T-helper 1 cell (primary cell): ENCODE results near the gene ZDHHC12.
A peak's percentile ranks its signal among the peaks of the same experiment; 100 is the strongest.

ENCODE experiments used
- DNase-seq, 5 donors: peaks; one replicate each; pipeline ENCODE4 v3.0.0-alpha.2; 2012 to 2020

Gene ZDHHC12

DNA sequence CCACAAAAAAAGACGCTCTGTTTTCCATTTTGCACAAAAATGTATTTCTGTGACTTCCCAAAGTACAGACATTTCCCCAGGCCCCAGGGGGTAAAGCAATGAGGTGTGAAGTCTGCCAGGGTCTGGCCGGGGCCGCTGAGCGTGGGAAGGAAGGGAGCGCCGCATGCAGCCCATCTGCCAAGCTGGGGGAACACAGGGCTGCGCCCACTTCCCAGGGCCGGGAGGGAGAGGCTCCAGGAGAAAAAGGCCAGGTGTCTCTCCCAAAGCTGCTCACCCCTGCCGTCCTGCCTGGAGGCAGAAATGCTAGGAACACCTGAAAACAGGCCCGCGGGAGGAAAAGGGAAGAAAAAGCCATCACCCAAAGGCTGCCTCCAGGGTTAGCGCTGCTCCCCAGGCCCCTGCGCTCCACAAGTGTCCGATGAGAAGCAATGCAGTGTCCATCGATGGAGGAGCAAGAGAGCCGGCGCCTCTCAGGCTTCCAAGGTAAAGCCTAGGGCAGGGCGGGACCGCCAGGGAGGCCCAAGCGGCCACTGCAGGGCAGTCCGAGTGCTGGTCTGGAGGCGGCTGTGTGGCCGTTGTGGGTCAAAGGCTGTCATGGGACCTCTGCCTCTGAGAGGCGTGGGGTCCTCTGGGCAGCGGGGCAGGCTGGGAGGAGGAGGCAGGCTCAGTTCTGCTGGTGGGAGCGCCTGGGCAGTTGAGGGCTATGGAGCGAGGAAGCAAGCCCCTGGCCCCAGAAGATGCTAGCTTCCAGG lies 6.0 kb upstream of the ZDHHC12 start:
- DNase-seq = no peak

DNA sequence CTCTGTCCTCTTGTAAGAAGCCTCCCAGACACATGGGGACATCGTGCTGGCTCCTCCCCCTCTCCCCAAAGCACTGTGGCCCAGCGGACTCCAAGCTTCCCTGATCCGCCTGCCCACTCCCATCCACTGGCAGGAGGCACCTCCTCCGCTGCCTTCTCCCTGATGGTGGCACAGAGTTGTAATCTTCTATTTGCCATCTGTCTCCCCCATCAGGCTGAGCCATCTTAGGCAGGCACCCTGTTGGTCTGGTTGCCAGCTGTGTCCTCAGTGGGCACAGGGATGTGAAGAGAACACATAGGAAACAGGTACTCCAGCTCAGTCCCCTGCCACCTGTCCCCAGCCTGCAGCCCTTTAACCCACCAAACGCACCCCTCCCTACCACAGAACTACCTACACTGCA lies 5.4 kb upstream of the ZDHHC12 start:
- no peak for DNase-seq

DNA sequence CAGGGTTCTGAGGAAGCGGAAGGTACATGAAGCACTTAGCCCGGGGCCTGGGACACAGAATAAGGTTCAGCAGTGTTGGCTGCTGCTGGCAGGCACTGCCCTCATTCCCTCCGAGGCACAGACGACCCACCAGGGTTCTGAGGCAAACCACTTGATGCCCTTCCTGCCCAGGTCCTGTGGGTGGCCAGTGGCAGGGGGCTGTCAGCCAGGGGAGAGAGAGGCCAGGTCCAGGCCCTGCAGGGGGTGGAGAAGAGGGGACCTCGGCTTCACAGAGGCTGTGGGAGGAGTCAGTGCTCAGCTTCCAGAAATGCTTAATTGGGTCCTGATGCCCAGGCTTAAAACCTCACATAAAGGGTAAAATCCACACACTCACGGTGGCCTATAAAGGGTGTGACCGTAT lies 4.4 kb upstream of the ZDHHC12 start:
- DNase-seq = no peak

DNA sequence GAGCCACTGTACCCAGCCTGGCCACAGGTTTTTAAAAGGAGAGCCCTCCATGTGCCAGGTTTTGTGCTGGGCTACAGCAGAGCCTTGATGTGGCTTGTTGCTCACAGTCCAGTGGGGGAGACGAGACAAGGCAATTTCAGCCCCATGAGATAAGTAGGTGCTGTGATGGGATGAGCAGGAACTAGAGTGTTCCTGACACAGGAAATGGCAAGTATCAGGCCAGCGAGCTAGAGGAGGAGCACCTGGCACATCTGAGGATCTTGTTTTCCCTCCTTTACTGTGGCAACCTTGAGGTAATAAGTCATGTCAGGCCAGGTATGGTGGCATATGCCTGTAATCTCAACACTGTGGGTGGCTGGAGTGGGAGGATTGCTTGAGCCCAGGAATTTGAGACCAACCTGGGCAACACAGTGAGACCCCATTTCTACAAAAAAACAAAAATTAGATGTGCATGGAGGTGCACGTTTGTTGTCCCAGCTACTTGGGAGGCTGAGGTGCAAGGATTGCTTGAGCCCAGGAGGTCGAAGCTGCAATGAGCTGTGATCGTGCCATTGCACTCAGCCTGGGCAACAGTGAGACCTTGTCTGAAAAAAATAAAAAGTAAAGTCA lies 3.8 kb upstream of the ZDHHC12 start:
- DNase-seq = no peak

DNA sequence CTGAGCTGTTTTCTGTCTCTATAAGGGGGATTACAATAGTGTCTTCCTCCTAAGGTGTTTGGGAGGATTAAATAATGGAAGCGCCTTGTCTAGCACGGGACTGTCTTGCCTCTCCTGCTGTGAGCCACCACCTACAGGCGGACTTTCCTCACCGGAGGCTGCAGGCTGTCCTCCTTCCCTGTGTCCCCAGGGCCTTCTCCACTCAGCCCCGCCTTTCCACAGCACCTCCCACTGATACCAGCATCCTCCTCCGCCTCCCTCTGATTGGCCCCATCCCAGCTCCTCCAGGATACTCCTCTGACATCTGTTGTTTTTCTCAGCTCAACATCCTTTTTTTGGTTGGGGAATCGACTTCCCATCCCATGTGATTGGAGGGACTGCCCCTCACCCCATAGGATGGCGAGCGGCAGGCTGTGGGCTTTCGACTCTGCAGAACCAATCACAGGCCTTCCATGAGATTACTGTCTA lies 851 bp upstream of the ZDHHC12 start:
- peak in 3 of 5 donors; percentile 22 to 44 (median 27) for DNase-seq

DNA sequence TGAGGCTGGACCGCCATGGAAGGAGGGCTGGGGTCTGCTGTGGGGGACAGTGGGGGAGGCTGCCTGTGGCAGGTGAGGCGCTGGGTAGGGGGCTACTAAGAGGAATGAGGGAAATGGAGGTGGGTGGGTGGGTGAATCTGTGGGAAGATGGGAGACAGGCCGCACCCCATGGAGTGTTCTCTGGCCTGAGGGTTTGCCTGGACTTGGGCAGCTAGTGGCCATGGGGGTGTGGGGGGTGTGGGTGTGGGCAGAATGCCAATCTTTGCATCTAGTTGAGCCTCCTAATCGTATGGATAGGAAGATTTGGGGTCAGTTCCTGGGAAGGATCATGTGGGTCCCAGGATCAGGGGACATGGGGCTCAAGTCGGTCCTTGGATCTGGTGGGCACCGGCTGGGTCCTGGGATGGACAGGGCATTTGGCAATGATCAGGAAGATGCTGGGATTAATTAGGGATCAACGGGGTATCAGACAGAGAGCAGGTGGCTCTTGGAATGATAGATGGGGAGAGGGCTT lies 518 bp downstream of the ZDHHC12 start:
- no peak for DNase-seq

DNA sequence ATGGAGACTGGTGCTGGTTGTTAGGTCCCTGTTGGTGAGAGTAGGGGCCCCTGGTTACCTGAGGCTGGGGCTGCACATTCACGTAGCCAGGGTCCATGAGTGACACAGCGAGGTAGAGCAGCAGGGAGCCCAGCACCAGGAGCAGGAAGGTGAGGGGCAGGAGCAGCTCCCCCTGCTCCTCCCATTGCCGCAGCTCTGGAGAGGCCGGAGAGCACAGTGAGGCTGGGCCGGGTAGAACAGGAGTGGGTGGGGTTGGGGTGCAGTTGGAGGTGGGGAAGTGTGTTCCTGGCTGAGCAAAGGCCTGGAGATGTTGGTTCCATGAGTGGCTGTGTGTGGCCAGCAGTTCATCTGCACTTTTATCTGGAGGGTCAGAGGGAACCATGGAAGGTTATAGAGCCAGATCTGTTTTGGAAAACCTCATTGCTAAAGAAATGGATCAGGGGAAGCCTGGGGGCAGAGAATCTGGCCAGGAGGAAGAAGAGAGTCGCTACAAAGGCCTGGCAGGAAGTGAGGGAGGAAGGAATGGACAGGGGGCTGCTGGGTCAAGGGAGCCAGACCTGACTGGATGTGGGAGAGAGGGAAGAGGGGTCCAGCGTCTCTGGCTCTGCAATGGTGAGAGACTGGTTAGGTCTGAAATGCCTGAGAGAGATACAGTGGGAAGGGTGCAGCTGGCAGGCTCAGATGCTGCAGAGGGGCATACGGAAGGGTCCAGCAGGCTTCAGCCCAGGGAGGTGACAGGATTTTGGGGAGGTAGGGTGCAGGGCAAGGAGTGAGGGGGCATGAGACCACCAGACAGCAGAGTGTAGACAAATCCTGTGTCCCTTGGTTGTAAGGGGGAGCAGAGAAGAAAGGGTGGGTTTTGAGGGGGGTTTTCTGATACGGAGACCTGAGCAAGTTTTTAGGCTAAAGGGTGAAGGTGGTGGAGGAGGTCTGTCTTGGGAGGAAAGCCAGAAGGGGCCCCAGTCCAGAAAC lies 1.3 kb downstream of the ZDHHC12 start:
- DNase-seq = no peak

DNA sequence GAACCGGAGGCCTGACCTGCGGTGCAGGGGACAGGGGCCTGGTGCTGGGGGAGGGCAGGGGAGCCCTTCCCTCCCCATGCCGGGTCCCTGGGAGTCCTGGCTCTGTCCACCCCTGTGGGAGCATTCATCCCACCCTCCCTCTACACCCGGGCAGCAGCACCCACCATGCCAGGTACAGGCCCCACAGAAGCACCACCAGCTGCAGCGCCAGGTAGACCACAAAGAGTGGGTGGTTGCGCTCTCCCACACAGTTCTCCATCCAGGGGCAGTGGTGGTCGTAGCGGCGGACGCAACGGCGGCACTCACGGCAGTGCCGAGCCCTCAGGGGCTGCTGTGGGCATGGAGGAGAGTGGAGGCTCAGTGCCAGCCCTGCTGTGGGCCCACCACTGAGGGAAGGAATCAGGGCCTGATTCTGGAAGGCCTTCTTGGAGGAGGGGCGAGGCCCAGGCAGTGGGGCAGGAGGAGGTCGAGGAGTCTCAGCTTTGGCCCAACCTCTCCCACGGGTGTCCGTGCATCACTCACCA lies 2.4 kb downstream of the ZDHHC12 start:
- no peak for DNase-seq

DNA sequence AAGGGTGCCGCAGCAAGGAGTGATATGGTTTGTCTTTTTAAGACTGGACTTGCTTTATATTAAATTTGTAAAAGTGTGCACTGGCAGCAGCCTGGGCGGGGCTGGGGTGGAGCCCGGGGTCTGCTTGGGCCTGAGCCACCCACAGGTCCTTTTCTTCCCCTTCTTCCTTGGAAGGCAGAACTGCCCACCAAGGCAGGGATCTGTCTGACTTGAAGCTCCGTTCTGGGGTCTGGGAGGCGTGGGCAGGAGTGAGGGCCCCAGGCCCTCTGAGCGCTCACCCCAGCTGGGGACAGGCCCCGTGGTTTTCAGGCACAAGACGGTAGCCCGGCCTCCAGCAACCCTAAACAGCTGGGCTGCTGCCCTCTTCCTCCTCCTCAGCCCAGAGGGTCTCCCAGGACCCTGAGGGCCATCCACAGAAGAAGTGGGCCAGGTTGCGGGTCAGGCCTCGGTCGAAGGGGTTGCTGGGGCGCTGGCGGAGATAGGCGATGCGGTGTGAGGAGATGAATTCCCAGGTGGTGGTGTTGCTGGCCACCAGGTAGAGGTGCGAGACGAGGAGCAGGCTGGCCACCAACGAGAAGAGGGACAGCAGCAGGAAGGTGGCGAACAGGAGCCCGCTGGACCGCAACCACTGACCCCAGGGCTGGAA lies 3.0 kb downstream of the ZDHHC12 start:
- DNase-seq = no peak

DNA sequence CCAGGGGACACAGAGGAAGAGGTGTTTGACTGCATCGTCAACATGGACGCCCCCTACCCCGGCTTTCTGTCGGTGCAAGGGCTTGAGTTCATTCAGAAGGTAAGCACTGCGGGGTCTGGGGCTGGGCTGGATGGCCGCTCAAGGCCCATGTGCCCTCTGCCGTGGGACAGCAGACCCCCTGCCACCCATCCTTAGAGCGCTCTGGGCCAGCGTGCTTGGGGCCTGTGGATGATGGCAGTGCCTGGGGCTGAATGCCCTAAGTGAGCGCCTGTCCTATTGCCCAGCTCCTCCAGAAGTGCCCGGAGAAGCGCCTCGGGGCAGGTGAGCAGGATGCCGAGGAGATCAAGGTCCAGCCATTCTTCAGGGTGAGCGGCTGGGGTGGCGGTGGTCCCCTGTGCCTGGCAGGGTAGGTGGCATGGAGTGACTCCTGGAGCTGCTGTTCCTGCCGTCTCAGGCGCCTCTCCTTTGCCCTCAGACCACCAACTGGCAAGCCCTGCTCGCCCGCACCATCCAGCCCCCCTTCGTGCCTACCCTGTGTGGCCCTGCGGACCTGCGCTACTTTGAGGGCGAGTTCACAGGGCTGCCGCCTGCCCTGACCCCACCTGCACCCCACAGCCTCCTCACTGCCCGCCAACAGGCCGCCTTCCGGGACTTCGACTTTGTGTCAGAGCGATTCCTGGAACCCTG lies 3.9 kb downstream of the ZDHHC12 start:
- no peak for DNase-seq

DNA sequence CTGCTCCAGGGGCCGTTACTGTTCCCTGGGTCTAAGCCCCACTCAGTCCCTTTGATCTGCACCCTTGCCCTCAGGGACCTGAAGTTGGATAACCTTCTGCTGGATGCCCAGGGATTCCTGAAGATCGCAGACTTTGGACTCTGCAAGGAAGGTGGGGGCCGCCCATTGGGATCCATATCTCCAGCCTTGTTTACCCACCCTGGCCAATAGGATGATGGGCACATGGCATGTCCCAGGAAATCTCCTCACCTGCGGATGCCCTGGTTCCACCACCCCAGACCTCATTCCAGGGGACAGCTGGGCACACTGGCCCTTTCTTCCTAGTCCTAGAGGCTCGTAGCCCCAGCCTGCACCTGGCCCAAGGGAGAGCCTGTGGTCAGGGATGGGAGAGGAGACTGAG lies 5.5 kb downstream of the ZDHHC12 start:
- DNase-seq = no peak

DNA sequence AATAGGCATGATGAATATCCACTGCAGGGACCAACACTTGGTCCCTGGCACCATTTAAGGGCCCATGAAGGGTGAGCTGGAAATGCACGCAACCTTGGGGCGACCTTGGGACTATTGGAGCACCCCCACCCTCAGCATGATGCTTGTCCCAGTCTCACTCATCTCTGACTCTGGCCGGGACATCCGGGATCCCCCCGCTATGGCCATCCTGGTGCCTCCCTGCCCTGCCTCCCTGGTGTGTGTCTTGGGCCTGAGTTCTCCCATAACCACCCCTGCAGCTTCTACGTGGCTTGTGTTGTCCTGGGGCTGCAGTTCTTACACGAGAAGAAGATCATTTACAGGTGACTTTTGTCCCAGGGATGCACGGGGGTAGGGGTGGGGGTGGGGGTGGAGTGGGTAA lies 5.9 kb downstream of the ZDHHC12 start:
- no peak for DNase-seq

DNA sequence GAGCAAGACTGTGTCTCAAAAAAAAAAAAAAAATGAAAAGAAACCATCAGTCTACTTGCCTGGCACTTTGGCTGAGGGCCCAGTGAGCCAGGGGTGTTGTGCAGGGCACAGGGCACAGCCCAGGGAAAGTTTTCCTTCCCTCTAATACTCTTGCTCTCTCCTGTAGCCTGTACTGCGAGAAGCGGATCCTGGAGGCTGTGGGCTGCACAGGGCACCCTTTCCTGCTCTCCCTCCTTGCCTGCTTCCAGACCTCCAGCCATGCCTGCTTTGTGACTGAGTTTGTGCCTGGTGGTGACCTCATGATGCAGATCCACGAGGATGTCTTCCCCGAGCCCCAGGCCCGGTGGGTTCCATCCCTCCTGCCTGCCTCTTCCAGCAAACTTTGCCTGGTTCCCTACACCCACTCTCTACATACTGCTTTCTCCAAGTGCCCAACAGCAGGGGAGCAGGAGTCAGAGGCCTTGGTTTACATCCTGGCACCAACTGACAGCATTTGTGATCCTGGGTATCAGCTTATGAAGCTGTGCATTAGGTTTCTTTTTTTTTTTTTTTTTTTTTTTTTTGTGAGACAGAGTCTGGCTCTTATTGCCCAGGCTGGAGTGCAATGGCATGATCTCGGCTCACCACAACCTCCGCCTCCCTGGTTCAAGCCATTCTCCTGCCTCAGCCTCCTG lies 7.2 kb downstream of the ZDHHC12 start:
- DNase-seq = no peak

DNA sequence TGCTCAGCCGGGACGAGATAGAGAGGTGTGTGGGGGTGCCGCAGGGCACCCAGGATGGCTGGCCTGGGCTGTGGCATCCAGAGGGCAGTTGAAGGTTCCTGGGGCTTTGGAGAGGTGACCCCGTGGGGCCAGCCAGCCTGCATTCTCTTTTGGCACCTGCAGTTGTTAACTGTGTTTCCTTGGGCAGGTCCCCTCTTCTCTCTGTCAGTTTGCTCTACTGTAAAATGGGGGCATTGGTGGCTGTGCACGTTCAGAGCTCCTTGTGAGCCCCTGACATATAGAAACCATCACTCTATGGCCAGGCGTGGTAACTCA lies 8.5 kb downstream of the ZDHHC12 start:
- no peak for DNase-seq

DNA sequence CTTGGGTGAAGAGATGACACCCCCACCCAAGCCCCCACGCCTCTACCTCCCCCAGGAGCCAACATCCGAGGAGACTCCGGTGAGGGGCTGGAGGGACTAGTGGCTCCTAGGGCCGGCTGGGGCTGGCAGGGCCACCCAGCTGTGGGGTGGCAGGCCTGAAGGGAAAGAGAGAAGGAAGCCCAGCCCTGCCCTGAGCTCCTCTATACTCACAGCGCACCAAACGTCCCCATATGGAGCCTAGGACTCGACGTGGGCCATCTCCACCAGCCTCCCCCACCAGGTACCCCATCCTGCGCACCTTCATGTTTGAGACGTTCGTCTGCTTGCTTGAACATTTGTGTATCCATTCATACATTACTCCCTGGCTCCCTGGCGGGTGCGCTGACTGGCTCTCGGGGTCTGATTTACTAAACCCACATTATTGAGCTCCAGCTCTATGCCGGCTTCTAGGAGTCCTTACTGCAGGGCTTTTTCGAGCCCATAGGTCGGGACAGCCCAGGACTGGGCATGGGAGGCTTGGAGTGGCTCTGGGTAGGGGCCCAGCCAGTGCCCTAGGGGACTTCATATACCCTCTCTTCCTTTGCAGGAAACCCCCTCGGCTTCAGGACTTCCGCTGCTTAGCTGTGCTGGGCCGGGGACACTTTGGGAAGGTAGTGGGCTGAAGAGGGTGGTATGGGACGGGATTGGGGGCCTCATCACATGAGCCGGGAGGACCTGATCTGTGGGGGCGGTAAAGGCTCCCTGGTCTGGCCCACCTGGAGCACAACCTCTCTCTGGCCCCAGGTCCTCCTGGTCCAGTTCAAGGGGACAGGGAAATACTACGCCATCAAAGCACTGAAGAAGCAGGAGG lies 9.1 kb downstream of the ZDHHC12 start:
- no peak for DNase-seq

DNA sequence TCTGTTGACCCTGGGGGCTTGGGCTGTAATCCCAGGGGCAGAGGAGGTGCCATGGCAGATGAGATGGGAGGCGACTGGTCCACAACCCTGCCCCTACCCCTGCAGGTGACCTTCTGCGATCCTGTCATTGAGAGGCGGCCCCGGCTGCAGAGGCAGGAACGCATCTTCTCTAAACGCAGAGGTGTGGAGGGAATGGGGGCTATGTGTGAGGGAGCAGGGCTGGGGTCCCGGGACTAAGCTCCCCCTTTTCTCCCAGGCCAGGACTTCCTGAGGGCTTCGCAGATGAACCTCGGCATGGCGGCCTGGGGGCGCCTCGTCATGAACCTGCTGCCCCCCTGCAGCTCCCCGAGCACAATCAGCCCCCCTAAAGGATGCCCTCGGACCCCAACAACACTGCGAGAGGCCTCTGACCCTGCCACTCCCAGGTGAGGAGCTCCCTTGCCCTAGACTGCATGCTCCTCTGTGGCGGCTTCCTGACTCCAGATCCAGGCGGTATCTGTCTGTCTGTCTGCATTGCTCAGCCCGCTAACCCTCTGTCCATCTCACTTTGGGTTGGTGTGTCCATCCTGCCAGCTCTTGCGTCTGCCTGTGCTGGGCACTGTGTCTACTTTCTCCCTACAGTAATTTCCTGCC lies 9.9 kb downstream of the ZDHHC12 start:
- no peak for DNase-seq

DNA sequence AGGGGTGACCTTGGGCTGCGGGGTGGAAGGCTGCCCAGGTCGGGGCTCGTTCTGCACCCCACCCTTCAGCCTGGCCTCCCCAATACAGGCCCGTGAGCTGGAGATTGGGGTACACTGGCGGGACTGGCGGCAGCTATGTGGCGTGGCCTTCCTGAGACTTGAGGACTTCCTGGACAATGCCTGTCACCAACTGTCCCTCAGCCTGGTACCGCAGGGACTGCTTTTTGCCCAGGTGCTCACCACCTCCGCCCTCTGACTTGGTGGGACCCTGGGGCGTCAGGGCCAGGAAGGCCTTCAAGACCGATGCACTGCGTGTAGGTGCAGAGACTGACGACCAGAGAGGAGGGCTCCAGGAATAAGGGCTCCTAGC lies 10.5 kb downstream of the ZDHHC12 start:
- DNase-seq = no peak

DNA sequence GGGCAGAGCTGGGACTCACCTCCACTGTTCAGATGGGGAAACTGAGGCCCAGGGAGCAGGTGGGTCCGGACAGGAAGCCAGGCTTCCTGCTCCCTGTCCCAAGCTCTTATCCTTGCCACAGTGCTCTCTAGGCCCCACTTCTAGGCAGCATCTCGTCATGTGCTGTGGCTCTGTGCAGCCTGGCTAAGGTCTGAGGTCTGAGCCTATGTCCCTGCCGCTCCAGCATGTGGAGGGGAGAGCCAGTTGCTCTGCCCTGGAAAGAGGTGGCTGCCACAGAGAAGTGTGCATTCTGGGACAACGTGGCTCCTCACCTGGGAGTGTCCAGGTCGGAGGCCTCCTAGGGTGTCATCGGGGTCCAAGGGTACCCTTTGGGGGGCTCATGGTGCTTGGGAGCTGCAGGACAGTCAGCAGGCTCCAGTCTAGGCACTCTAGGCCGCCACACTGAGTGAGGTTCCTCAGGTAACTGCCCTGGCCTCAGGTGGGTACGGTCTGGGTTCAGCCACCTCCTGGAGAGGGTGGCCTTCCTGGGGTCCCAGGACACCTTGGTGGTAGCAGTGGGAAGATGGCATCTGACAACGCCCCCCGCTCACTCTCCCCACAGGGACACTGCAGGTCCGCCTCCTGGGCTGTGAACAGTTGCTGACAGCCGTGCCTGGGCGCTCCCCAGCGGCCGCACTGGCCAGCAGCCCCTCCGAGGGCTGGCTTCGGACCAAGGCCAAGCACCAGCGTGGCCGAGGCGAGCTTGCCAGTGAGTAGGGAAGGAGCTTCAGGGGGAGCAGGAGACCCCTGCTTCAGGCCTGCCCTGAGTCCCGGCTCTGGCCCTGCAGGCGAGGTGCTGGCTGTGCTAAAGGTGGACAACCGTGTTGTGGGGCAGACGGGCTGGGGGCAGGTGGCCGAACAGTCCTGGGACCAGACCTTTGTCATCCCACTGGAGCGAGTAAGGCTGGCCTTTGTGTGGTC lies 11.2 kb downstream of the ZDHHC12 start:
- no peak for DNase-seq

DNA sequence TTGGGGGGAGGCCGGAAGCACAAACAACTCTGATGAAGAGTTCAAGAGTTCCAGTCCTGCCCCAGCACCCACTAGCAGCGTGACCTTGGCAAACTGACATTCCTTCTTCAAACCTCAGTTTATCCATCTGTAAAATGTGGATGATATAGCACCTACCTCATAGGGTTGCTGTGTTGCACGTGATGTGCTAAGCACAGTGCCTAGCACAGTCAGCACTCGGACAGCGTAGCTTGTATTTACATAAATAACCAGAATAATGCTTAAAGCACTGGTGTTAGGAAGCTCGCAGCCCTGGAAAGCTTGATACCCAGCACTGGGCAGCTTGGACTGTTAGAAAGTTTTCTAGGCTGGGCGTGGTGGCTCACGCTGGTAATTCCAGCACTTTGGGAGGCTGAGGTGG lies 16.5 kb downstream of the ZDHHC12 start:
- DNase-seq = no peak
